Neural cell (in vitro differentiated cells): ENCODE results near the gene MAP10.

Experiments used
- EP300 ChIP-seq: fragments of 450-650 bp; conservative IDR thresholded peaks from 2 replicates; pipeline ENCODE4 v1.6.1; 2014; ENCODE audit warnings: antibody characterized with exemption, mild to moderate bottlenecking, moderate library complexity; ENCODE audit not compliant: poor library complexity, severe bottlenecking
- MXI1 ChIP-seq: fragments of 450-650 bp; conservative IDR thresholded peaks from 2 replicates; pipeline ENCODE4 v1.6.1; 2014; ENCODE audit warnings: antibody characterized with exemption, mild to moderate bottlenecking; ENCODE audit not compliant: poor library complexity, severe bottlenecking
- POLR2AphosphoS5 ChIP-seq: IDR thresholded peaks from 2 replicates; pipeline ENCODE4 v1.6.1; 2012
- SMC3 ChIP-seq: fragments of 450-650 bp; conservative IDR thresholded peaks from 2 replicates; pipeline ENCODE4 v1.6.1; 2014; ENCODE audit warnings: antibody characterized with exemption, mild to moderate bottlenecking, moderate library complexity; ENCODE audit not compliant: poor library complexity
- TF ChIP-seq, protein P1 (sequence below): fragments of 450-650 bp; IDR thresholded peaks from 2 replicates; pipeline ENCODE4 v1.5.1; 2014; ENCODE audit warnings: antibody characterized with exemption, mild to moderate bottlenecking, moderate library complexity; ENCODE audit not compliant: poor library complexity, severe bottlenecking
- TF ChIP-seq, protein P2 (sequence below): IDR thresholded peaks from 2 replicates; pipeline ENCODE4 v1.6.1; 2012; ENCODE audit warnings: borderline replicate concordance

DNA sequence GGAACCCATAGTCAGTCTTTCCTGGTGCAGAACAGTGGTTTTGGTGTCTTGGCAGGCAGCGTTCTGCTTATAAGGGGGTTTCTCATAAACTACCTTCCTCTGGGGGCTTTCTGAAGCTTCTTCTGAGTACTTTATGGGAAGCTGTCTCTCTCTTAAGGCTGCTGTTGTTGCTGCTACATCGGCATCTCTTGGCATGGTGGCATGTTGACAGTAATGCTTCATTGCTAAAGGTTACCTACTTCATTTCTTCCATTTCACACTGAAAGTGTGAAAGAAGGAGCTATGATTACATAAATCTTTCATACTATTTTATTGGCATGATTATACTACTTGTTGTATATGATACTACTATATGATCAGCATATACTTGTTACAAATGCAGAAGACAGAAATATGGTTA is 6.3 kb upstream of the MAP10 start:
- TF ChIP-seq, protein P1, sequence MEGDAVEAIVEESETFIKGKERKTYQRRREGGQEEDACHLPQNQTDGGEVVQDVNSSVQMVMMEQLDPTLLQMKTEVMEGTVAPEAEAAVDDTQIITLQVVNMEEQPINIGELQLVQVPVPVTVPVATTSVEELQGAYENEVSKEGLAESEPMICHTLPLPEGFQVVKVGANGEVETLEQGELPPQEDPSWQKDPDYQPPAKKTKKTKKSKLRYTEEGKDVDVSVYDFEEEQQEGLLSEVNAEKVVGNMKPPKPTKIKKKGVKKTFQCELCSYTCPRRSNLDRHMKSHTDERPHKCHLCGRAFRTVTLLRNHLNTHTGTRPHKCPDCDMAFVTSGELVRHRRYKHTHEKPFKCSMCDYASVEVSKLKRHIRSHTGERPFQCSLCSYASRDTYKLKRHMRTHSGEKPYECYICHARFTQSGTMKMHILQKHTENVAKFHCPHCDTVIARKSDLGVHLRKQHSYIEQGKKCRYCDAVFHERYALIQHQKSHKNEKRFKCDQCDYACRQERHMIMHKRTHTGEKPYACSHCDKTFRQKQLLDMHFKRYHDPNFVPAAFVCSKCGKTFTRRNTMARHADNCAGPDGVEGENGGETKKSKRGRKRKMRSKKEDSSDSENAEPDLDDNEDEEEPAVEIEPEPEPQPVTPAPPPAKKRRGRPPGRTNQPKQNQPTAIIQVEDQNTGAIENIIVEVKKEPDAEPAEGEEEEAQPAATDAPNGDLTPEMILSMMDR = no peak
- TF ChIP-seq, protein P2, sequence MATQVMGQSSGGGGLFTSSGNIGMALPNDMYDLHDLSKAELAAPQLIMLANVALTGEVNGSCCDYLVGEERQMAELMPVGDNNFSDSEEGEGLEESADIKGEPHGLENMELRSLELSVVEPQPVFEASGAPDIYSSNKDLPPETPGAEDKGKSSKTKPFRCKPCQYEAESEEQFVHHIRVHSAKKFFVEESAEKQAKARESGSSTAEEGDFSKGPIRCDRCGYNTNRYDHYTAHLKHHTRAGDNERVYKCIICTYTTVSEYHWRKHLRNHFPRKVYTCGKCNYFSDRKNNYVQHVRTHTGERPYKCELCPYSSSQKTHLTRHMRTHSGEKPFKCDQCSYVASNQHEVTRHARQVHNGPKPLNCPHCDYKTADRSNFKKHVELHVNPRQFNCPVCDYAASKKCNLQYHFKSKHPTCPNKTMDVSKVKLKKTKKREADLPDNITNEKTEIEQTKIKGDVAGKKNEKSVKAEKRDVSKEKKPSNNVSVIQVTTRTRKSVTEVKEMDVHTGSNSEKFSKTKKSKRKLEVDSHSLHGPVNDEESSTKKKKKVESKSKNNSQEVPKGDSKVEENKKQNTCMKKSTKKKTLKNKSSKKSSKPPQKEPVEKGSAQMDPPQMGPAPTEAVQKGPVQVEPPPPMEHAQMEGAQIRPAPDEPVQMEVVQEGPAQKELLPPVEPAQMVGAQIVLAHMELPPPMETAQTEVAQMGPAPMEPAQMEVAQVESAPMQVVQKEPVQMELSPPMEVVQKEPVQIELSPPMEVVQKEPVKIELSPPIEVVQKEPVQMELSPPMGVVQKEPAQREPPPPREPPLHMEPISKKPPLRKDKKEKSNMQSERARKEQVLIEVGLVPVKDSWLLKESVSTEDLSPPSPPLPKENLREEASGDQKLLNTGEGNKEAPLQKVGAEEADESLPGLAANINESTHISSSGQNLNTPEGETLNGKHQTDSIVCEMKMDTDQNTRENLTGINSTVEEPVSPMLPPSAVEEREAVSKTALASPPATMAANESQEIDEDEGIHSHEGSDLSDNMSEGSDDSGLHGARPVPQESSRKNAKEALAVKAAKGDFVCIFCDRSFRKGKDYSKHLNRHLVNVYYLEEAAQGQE = no peak
- TF ChIP-seq MXI1 (no peak), EP300 (no peak), POLR2AphosphoS5 (no peak), SMC3 (no peak)
